Transverse colon (tissue), 4 donors: ENCODE results near the gene GDPD3.

Experiments
- CTCF ChIP-seq, 5 experiments: fragments of 200-600 bp in 3 of 5; fragments of 450-650 bp in 2 of 5; sonication (generic) in 3 of 5; IDR thresholded peaks; 1 replicate in 2 of 5; 2 replicates in 3 of 5; pipeline ENCODE4 v1.5.1; 2016 to 2017; ENCODE audit warnings: antibody characterized with exemption in 5 of 5, inconsistent platforms in 3 of 5, mild to moderate bottlenecking in 2 of 5, moderate library complexity in 1 of 5
- POLR2A ChIP-seq: fragments of 450-650 bp; IDR thresholded peaks from one replicate; pipeline ENCODE4 v1.6.1; 2016; ENCODE audit warnings: antibody characterized with exemption, mild to moderate bottlenecking, moderate library complexity
- POLR2AphosphoS5 ChIP-seq, 3 donors: sonication (generic); formaldehyde crosslinking; IDR thresholded peaks; one replicate each; pipeline ENCODE4 v1.6.1; 2016; ENCODE audit warnings: antibody characterized with exemption in 3 of 3

- TF ChIP-seq POLR2A: no peak
- TF ChIP-seq CTCF (IDR thresholded peaks at IDR 0.05): no peak
- no peak for TF ChIP-seq POLR2AphosphoS5 (IDR thresholded peaks at IDR 0.05)
Measured at GRCh38 chr16:30113711-30114333, 485 bp upstream of the GDPD3 start.
